Measurements from ENCODE around the gene STX16.

GRCh38 chr20:58622671-58623578 is 28.2 kb upstream of the STX16 start:
- no peak for TF ChIP-seq CTCF (IDR thresholded peaks at IDR 0.05; ENCODE audit: low read length)
- no peak for TF ChIP-seq EZH2 (IDR thresholded peaks at IDR 0.05; ENCODE audit: borderline replicate concordance, low read length)
